NT2/D1 (cell line): ENCODE data around the gene ZBTB18.
"Not testable (repeated sequence)": the region's sequence is repeated elsewhere in the genome, so short reads cannot be mapped to it uniquely, and the experiment has no call there.

ENCODE experiments used
- DNase-seq: peaks from one replicate; pipeline ENCODE4 v3.0.0-alpha.2; 2011; ENCODE audit warnings: low read depth, low spot score
- H3K27me3 ChIP-seq: 2 replicates; pipeline ENCODE4 v1.6.0; 2011; ENCODE audit warnings: mild to moderate bottlenecking; ENCODE audit not compliant: insufficient read length, insufficient read depth
- H3K36me3 ChIP-seq: 2 replicates; pipeline ENCODE4 v1.6.1; 2011; ENCODE audit warnings: mild to moderate bottlenecking, low read length, mixed read lengths; ENCODE audit not compliant: insufficient read depth, insufficient read length
- H3K4me1 ChIP-seq: 2 replicates; pipeline ENCODE4 v1.5.1; 2011; ENCODE audit not compliant: insufficient read depth, insufficient read length
- H3K4me3 ChIP-seq: 2 replicates; pipeline ENCODE4 v1.5.1; 2011; ENCODE audit warnings: low read depth; ENCODE audit not compliant: insufficient read length
- H3K9ac ChIP-seq: 2 replicates; pipeline ENCODE4 v1.6.0; 2011; ENCODE audit warnings: low read depth; ENCODE audit not compliant: insufficient read length
- H3K9me3 ChIP-seq: 2 replicates; pipeline ENCODE4 v1.5.1; 2011; ENCODE audit warnings: mild to moderate bottlenecking, low read length; ENCODE audit not compliant: insufficient read depth
- SUZ12 ChIP-seq: IDR thresholded peaks from 2 replicates; pipeline ENCODE4 v1.6.1; 2011; ENCODE audit not compliant: insufficient read length, insufficient read depth; ENCODE audit errors: extremely low read depth
- YY1 ChIP-seq: IDR thresholded peaks from 2 replicates; pipeline ENCODE4 v1.6.1; 2011; ENCODE audit not compliant: insufficient read length, insufficient read depth
- ZNF274 ChIP-seq: IDR thresholded peaks from 2 replicates; pipeline ENCODE4 v1.6.1; 2011; ENCODE audit warnings: mild to moderate bottlenecking, low read depth, low read length

ZBTB18 gene

DNA sequence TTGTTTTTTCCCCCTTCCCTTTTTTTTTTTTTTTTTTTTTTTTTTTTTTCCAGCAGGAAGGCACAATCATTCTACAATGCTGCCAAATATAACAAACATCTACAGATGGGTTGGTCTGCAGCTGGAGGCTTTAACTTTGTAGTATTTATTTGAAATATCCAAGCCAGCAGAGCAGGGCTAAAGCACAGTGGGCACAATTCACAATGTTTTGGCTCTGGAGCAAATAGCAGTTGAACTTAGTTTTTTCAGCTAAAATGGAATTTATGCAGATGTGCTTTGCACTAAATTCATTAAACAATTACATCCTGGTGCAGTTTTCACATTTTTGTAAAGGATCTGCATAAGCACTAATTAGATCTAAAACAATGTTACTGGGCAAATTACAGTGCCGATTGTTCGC lies 39.8 kb upstream of the ZBTB18 start:
- Histone ChIP-seq H3K9ac (no peak overlapping the region), H3K4me1 (no peaks in the 10 kb centered on the region), H3K36me3 (no peaks in the 10 kb centered on the region), H3K4me3 (no peak overlapping the region), H3K9me3 (no peaks in the 10 kb centered on the region), H3K27me3 (no peaks in the 10 kb centered on the region)
- TF ChIP-seq YY1 (no peak), ZNF274 (no peak), SUZ12 (no peak)
- no peak for DNase-seq

DNA sequence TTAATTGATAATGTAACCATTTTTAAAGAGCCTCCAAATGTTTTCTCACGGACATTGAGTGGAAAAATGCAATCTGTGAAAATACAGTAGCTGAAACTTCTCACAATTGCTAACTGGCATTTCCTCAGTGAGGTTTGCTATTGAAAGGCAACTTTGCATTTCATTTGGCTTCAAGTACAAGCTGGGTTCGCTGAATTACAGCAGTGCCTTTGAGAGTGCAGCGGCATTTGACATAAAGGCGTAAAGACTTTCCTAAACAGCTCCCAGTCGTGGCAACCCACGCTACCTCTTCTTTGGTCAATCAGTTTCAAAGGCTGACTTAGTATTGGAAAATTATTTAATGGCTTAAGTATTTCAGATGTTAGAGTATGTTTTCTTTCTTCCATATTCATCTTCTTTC lies 39.3 kb upstream of the ZBTB18 start:
- H3K4me1 ChIP-seq = no peaks in the 10 kb centered on the region
- H3K27me3 ChIP-seq = no peaks in the 10 kb centered on the region
- no peaks in the 10 kb centered on the region for H3K9me3 ChIP-seq
- TF ChIP-seq SUZ12 (no peak), YY1 (no peak), ZNF274 (no peak)
- H3K9ac ChIP-seq = no peak overlapping the region
- peak; percentile 43 for DNase-seq
- no peaks in the 10 kb centered on the region for H3K36me3 ChIP-seq
- H3K4me3 ChIP-seq = no peak overlapping the region

DNA sequence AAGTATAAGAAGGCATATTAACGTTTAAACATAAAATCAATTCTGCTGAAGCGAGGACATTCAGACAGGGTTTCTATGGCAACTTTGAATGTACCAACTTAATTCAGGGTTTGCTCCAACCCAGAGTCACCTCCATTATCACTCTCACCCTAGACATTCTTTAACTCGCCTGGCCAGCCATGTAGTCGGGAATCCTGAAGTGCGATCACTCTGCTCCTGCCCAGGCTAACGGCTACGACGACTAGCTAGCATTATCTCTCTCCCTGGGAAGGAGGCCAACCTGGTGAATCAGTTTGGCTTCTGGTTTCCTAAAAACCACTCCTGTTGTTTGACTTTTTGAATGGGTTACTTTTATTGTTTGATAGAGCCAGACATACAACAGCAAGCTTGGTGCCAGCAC lies 38.9 kb upstream of the ZBTB18 start:
- Histone ChIP-seq H3K4me3 (no peak overlapping the region), H3K27me3 (no peaks in the 10 kb centered on the region), H3K36me3 (no peaks in the 10 kb centered on the region), H3K9me3 (no peaks in the 10 kb centered on the region), H3K4me1 (no peaks in the 10 kb centered on the region), H3K9ac (no peak overlapping the region)
- TF ChIP-seq SUZ12 (no peak), YY1 (no peak), ZNF274 (no peak)
- no peak for DNase-seq

DNA sequence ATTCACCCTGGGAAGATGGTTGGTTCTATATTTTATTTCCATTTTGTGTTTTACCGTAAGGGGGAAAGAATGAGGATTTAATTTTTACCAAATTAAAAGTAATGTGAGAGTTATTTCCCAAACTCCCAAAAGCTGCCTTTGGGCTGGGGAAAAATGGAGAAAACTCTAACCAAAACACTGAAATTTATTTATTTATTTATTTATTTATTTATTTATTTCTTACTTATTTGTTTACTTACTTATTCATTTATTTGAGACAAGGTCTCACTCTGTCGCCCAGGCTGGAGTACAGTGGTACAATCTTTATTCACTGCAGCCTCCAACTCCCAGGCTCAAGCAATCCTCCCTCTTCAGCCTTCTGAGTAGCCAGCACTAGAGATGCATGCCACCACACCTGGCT lies 38.0 kb upstream of the ZBTB18 start:
- no peak for DNase-seq
- Histone ChIP-seq H3K9me3 (no peaks in the 10 kb centered on the region), H3K36me3 (no peaks in the 10 kb centered on the region), H3K4me3 (no peak overlapping the region), H3K27me3 (no peaks in the 10 kb centered on the region), H3K4me1 (no peaks in the 10 kb centered on the region), H3K9ac (no peak overlapping the region)
- no peak for TF ChIP-seq YY1
- no peak for TF ChIP-seq SUZ12
- no peak for TF ChIP-seq ZNF274

DNA sequence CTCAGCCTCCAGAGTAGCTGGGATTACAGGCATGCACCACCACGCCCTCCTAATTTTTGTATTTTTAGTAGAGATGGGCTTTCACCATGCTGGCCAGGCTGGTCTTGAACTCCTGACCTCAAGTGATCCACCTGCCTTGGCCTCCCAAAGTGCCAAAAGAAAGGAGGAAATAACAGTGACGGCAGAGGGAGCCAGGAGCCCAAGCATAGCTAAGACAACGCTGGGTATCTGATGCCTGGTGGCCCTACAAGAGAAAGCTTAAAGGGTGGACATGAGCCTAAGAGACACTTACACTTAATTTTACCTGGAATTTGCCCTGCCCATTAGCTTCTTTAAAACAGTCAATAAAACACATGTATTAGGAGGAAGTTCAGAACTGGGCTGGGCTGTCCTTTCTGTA lies 36.2 kb upstream of the ZBTB18 start:
- not testable (repeated sequence) for H3K27me3 ChIP-seq, H3K9me3 ChIP-seq, H3K4me3 ChIP-seq, H3K4me1 ChIP-seq, DNase-seq, H3K36me3 ChIP-seq, H3K9ac ChIP-seq

DNA sequence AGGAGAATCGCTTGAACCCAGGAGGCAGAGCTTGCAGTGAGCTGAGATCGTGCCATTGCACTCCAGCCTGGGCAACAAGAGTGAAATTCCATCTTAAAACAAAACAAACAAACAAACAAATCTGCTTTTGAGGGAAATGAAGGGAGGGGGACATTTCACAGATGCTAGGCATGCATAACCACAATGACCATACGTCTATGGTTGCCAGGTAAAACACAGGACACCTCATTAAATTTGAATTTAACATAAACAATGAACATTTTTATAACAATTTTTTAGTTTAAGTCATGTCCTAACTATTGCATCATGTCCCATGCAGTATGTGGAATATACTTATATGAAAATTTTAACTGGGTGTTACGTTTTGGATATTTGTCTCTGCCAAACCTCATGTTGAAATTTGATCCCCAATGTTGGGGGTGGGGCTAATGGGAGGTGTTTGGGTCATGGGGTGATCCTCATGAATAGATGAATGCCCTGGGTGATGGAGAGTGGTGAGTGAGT lies 31.0 kb upstream of the ZBTB18 start:
- Histone ChIP-seq H3K27me3 (no peaks in the 10 kb centered on the region), H3K36me3 (no peaks in the 10 kb centered on the region), H3K9me3 (no peaks in the 10 kb centered on the region), H3K9ac (no peak overlapping the region), H3K4me3 (no peak overlapping the region), H3K4me1 (peaks cover 4% of the 10 kb centered on the region)
- TF ChIP-seq YY1 = no peak
- TF ChIP-seq ZNF274 = no peak
- no peak for TF ChIP-seq SUZ12
- no peak for DNase-seq

DNA sequence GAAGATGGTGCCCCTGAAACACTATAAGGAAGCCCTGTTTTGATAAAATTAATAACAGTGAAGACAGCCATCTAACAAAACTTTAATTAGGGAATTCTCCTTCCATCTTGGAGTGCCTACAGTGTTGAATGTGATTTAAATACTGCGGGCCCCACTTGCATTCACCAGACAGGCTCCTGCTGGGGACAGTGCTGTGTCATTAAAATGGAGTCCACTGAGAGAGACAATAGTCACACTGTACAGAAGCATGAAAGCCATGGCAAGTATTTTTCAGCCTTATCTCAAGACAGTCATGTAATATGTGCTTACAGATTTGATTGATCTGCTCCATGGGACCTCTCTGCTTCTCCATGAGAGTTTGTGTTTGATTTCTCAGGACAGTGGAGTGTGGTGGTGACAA lies 29.7 kb upstream of the ZBTB18 start:
- no peak for TF ChIP-seq YY1
- TF ChIP-seq ZNF274 = no peak
- no peak for TF ChIP-seq SUZ12
- Histone ChIP-seq H3K36me3 (no peaks in the 10 kb centered on the region), H3K4me1 (peaks cover 4% of the 10 kb centered on the region), H3K4me3 (no peak overlapping the region), H3K9ac (no peak overlapping the region), H3K9me3 (no peaks in the 10 kb centered on the region), H3K27me3 (no peaks in the 10 kb centered on the region)
- no peak for DNase-seq

DNA sequence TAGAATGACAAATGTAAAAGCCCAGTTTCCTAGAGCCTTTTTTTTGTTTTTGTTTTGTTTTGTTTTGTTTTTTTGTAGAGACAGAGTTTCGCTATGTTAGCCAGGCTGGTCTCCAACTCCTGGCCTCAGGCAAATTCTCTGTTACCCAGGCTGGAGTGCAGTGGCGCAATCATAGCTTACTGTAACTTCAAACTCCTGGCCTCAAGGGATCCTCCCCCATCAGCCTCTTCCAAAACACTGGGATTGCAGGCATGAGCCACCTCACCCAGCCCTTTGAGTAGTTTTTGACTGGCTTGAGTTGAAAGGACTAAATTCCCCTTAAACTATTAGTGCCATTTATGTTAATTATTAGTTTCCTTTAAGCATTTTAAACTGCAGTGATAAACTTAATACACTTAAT lies 28.8 kb upstream of the ZBTB18 start:
- Histone ChIP-seq H3K4me3 (no peak overlapping the region), H3K36me3 (no peaks in the 10 kb centered on the region), H3K9me3 (no peaks in the 10 kb centered on the region), H3K27me3 (no peaks in the 10 kb centered on the region), H3K9ac (no peak overlapping the region), H3K4me1 (peaks cover 4% of the 10 kb centered on the region)
- TF ChIP-seq ZNF274 (no peak), SUZ12 (no peak), YY1 (no peak)
- DNase-seq = no peak
